ENCODE results near the gene FRMD4A.

FRMD4A gene

GRCh38 chr10:13809427-13809826 lies 521.3 kb downstream of the FRMD4A start:
- no peak overlapping the region for H3K4me3 ChIP-seq (ENCODE audit: low read length)
- no peak for TF ChIP-seq ZNF274 (IDR thresholded peaks at IDR 0.05; ENCODE audit: low read depth, low read length)

- no peak overlapping the region for H3K4me3 ChIP-seq (ENCODE audit: low read length)
- no peak for TF ChIP-seq ZNF274 (IDR thresholded peaks at IDR 0.05; ENCODE audit: low read depth, low read length)
Measured at GRCh38 chr10:13808556-13809391, 522.0 kb downstream of the FRMD4A start.

- no peak for TF ChIP-seq ZNF274 (IDR thresholded peaks at IDR 0.05; ENCODE audit: low read depth, low read length)
- no peak overlapping the region for H3K4me3 ChIP-seq (ENCODE audit: low read length)
Measured at GRCh38 chr10:13806419-13806818, 524.3 kb downstream of the FRMD4A start.

DNA sequence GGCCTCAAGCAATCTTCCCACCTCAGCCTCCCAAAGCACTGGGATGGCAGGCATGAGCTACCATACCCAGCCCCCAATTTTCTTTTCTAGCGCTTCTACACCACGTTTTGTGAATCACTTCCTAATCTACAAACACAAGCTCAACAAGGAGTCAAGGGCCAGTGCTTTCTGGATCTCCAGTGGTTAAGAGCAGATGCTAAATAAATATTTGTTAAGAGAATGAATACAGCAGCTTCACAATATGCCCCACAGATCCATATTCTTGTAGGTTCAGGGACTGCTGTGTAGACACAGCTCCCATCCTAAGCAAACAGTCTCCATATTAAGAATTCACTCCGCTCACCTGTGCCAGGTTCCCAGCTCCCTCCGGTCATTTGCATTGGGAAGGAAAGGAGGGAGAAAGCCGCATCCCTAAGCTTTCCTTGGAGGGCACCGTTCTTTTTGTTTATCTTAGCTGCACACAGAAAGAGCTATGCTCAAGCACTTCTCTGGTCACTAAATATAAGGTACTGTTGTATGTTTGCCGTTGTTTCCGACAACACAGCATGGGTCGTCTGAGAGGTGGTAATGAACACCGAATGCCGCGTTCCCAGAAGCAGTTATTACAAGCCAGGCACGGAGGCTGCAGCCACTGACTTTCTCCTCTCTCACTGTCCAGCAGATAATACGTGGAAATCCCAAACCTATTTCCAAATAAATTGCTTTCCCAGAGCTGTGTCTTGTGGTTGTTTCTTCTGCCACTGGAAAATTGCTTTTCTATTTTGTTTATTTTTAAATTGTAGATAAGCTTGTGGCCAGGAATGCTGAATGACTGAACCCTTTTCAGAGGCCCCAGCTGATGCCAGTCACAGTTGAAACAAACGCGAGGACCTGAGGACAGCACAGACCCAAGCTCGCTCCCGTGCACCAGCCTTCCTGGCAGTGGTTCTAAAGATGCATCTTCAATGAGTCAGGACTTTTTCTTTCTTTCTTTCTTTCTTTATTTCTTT lies 526.9 kb downstream of the FRMD4A start:
- TF ChIP-seq ZNF274 (IDR thresholded peaks at IDR 0.05; ENCODE audit: low read depth, low read length), result no peak
- no peak overlapping the region for H3K4me3 ChIP-seq (ENCODE audit: low read length)

GRCh38 chr10:13801907-13802288 lies 528.8 kb downstream of the FRMD4A start:
- no peak overlapping the region for H3K4me3 ChIP-seq (ENCODE audit: low read length)
- TF ChIP-seq ZNF274 (IDR thresholded peaks at IDR 0.05; ENCODE audit: low read depth, low read length), result no peak

GRCh38 chr10:13801156-13801906 lies 529.4 kb downstream of the FRMD4A start:
- TF ChIP-seq ZNF274 (IDR thresholded peaks at IDR 0.05; ENCODE audit: low read depth, low read length), result no peak
- no peak overlapping the region for H3K4me3 ChIP-seq (ENCODE audit: low read length)

GRCh38 chr10:13797164-13797563 lies 533.6 kb downstream of the FRMD4A start:
- H3K4me3 ChIP-seq (ENCODE audit: low read length), result no peak overlapping the region
- TF ChIP-seq ZNF274 (IDR thresholded peaks at IDR 0.05; ENCODE audit: low read depth, low read length), result no peak

DNA sequence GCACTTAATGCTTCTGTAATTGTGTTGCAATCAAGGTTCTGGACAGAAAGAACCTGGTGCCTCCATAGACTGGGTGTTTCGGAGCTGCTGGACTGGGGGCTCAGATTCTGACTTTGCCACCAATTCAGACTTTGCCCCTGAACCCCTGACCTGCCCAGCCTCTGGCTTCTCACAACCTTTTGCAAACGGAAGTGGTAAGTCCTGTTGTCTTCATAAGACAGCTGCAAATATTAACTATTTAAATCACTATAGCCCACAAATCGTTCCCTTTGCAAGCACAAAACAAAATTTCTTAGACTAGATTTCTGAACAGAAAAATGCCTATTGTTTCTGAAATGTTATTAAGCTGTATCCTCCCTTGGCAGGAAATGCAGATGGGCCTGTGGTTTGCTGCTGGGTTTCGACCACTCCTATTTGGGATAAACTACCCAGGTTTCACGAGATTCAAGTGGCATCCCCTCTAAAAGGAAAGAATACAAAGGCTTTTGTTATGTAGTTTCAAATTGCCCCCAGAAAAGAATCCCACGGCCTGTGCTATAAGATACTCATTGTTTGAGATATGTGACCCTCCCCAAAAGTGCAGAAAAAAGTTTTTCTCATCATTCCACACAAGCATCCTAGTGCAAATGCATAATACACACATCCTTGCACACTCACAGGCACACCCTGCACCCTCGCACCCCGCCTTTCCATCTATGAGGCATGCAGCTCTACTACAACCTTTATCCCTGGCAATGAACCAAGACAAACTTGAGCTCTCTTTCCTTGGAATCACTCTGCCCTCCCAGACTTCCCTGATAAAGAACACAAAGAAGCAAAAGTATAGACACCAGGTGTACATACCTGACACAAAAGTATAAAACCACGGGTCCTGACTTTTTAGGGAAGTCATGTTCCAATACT lies 534.8 kb downstream of the FRMD4A start:
- H3K4me3 ChIP-seq (ENCODE audit: low read length), result no peak overlapping the region

DNA sequence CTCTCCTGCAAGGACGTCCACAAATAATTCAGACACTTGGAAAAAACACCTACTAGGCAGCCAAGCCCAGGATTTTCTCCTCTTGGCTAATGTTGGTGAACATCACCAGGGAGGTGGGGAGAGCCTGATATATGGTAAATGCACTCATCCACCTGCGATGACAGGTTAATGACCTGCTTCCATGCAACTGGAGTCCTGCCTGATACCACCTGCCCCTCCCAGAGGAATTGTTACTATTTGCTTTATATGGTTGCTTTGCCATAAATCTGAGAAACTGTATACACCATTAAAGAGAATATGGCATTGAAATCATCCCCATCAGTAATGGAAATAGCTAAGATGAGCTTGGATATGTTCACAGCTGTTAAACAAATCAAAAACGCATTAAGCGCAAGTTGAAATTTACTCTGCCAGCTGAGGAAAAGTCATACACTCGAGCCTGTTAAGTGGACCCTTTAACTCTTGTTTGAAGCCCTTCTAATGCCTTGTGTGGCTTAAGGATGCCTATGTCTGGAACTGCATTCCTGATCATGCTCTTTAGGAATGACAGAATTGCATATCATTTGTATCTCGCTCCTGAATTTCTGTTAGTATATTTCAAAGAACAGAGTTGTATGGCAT lies 535.6 kb downstream of the FRMD4A start:
- no peak overlapping the region for H3K4me3 ChIP-seq (ENCODE audit: low read length)
- no peak for TF ChIP-seq ZNF274 (IDR thresholded peaks at IDR 0.05; ENCODE audit: low read depth, low read length)

More for the DNA sequence above, 534.8 kb downstream of the FRMD4A start:
- TF ChIP-seq ZNF274 (IDR thresholded peaks at IDR 0.05; ENCODE audit: low read depth, low read length), result no peak

DNA sequence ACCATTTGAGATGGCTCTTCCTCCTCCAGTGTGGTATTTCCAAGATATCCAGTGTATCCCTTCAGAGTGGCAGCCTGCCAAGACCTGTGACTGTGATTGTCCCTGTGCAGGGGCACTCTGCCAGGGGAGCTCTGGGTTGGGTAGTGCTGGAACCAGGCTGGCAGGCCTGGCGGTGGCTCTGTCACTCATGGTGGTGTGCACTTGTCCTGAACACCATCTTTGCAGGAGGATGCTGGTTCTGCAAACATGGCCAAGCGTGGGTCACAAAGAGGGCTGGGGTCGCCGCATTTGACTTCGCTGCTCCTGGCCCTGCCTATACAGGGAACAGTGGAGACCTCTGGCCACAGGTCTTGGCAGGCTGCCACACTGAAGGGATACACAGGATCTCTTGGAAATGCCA lies 538.7 kb downstream of the FRMD4A start:
- TF ChIP-seq ZNF274 (IDR thresholded peaks at IDR 0.05; ENCODE audit: low read depth, low read length), result no peak

DNA sequence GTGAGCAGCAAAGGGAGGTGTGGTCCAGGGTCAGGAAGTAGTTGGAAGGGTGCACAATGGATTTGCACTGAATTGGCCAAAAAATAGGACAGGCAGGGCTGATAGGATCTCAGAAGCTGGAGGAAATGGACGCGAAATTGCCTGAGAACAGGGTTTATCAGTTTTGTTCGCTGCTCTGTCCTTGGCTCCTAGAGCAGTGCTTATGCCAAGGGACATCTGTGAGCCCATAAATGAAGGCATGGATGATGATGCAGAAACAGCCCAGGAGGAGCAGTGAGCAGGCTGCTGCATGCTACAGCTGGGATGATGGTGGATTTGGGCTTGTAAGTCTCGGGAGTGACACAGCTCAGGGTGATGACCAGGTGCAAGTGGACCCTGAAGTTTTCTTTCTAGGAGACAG lies 539.2 kb downstream of the FRMD4A start:
- no peak overlapping the region for H3K4me3 ChIP-seq (ENCODE audit: low read length)
- TF ChIP-seq ZNF274 (IDR thresholded peaks at IDR 0.05; ENCODE audit: low read depth, low read length), result no peak

More for the DNA sequence above, 538.7 kb downstream of the FRMD4A start:
- no peak overlapping the region for H3K4me3 ChIP-seq (ENCODE audit: low read length)

GRCh38 chr10:13790196-13790595 lies 540.5 kb downstream of the FRMD4A start:
- TF ChIP-seq ZNF274 (IDR thresholded peaks at IDR 0.05; ENCODE audit: low read depth, low read length), result no peak
- no peak overlapping the region for H3K4me3 ChIP-seq (ENCODE audit: low read length)

- no peak for TF ChIP-seq ZNF274 (IDR thresholded peaks at IDR 0.05; ENCODE audit: low read depth, low read length)
- no peak overlapping the region for H3K4me3 ChIP-seq (ENCODE audit: low read length)
Measured at GRCh38 chr10:13789448-13789829, 541.3 kb downstream of the FRMD4A start.

Measured in GM08714 (cell line).